Measurements from ENCODE around the gene PHF3.

Gene PHF3

DNA sequence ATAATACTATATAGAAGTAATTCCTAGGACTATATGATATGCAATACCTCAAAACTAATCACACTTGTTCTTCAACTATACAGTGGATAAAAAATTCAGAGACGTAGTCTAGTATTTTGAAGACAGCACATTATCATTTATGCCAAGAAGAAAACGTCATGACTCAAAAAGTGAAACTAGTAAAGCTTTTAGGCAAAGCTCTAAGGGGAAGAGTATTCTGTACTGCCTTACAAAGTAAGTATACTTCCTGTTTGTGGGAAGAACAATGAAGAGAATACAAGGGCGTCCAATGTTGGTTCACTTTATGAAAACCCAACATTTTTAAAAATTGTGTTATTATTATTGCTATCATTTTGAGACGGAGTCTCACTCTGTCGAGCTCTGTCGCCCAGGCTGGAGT lies 35.5 kb upstream of the PHF3 start:
- TF ChIP-seq CTCF (IDR thresholded peaks at IDR 0.05; ENCODE audit: borderline replicate concordance, insufficient read depth, low read depth, low read length): no peak
- no peak overlapping the region for H3K4me3 ChIP-seq (ENCODE audit: low read depth, low read length)

DNA sequence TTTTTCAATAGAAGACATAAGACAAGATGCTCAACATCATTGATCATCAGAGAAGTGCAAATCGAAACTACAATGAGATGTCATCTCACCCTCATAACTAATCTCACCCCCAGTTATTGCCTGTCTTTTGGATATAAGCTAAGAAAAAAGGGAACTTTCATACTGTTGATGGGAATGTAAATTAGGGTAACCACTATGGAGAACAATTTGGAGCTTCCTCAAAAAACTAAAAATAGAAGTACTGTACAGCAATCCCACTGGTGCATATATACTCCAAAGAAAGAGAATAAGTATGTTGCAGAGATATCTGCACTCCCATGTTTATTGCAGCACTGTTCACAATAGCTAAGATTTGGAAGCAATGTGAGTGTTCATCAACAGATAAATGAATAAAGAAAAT lies 26.4 kb upstream of the PHF3 start:
- no peak for TF ChIP-seq CTCF (IDR thresholded peaks at IDR 0.05; ENCODE audit: borderline replicate concordance, insufficient read depth, low read depth, low read length)
- no peak overlapping the region for H3K4me3 ChIP-seq (ENCODE audit: low read depth, low read length)

DNA sequence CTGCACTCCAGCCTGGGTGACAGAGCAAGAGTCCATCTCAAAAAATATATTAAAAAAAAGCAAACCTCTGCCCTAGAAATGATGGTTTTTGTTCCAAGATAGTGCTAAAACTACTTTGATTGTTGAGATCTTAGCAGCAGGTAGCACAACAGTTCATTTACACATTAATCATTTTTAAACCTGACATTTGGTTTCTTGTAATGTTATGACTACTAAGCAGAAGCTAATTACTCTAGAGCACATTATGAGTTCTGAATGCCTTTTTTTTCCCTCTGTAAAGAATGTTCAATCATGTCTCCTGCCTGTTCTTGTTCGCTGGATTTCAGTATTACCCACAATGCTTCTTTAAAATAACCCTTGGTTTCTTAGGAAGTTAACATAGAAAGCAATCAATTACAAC lies 24.7 kb upstream of the PHF3 start:
- no peak for TF ChIP-seq CTCF (IDR thresholded peaks at IDR 0.05; ENCODE audit: borderline replicate concordance, insufficient read depth, low read depth, low read length)
- H3K4me3 ChIP-seq (ENCODE audit: low read depth, low read length): no peak overlapping the region

GRCh38 chr6:63611560-63611959 lies 24.0 kb upstream of the PHF3 start:
- no peak overlapping the region for H3K4me3 ChIP-seq (ENCODE audit: low read depth, low read length)
- TF ChIP-seq CTCF (IDR thresholded peaks at IDR 0.05; ENCODE audit: borderline replicate concordance, insufficient read depth, low read depth, low read length): no peak

DNA sequence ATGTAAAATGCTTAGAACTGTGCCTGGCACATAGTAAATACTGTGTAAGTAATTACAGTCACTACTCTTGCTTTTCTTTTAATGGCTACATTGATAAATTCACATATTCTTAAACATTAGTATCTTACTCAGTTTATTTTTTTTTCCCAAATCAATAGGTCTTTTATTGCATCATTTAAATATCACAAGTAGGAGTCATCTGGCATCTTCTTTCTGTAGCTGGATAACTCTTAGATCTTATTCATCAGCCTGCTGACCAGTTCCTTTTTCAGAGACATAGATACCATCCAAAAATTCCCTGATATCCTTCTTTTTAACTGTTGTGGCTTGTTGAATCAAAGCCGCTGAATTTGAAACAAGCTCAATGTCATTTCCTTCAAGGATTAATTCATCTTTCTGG lies 20.0 kb upstream of the PHF3 start:
- TF ChIP-seq CTCF (IDR thresholded peaks at IDR 0.05; ENCODE audit: borderline replicate concordance, insufficient read depth, low read depth, low read length): no peak
- H3K4me3 ChIP-seq (ENCODE audit: low read depth, low read length): no peak overlapping the region

GRCh38 chr6:63624091-63624490 lies 11.5 kb upstream of the PHF3 start:
- H3K4me3 ChIP-seq (ENCODE audit: low read depth, low read length): no peak overlapping the region
- no peak for TF ChIP-seq CTCF (IDR thresholded peaks at IDR 0.05; ENCODE audit: borderline replicate concordance, insufficient read depth, low read depth, low read length)

DNA sequence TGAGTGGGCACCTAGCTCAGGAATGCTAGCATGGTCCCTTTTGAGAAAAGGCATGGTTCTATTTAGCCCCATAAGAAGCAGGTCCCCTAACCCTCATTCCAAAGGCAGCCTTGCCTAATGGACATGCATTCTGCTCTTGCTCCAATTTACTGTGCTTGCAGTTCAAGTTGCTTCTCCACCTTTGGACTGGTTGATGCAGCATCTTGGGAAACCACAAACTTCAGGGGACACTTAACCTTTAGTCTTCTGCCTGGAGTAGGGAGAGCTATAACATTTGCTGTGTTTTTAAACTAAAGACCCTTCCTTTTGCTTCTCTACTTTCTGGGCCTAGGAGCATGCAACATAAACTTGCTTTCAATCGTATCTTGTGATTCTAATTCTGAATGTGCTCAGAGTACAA lies 5.1 kb upstream of the PHF3 start:
- no peak overlapping the region for H3K4me3 ChIP-seq (ENCODE audit: low read depth, low read length)
- no peak for TF ChIP-seq CTCF (IDR thresholded peaks at IDR 0.05; ENCODE audit: borderline replicate concordance, insufficient read depth, low read depth, low read length)

Data from GM12875 (cell line).